K562 (cell line): ENCODE data around the gene STIL. TPM values are rescaled to one million over a fixed set of nuclear protein-coding genes. Genes with fewer than 3 reads are reported as not detected.

ENCODE experiments used
- BCOR ChIP-seq: fragments of 450-650 bp; IDR thresholded peaks from 2 replicates; pipeline ENCODE4 v1.6.1; 2016
- HDAC1 ChIP-seq, 2 experiments: fragments of 450-650 bp; IDR thresholded peaks; 2 replicates each; pipeline ENCODE4 v1.6.1; 2016 to 2017; ENCODE audit warnings: inconsistent platforms in 1 of 2, mild to moderate bottlenecking in 1 of 2, moderate library complexity in 1 of 2
- KLF1 ChIP-seq: fragments of 450-650 bp; IDR thresholded peaks from 2 replicates; pipeline ENCODE4 v1.6.1; 2016; ENCODE audit warnings: missing genetic modification characterization, missing compliant biosample characterization
- MCM2 ChIP-seq: fragments of 450-650 bp; IDR thresholded peaks from 2 replicates; pipeline ENCODE4 v1.6.1; 2017; ENCODE audit warnings: low read depth, mild to moderate bottlenecking
- MCM5 ChIP-seq: fragments of 450-650 bp; IDR thresholded peaks from 2 replicates; pipeline ENCODE4 v1.6.1; 2016; ENCODE audit warnings: low read depth
- NR1H2 ChIP-seq: sonication (generic); formaldehyde crosslinking; IDR thresholded peaks from 2 replicates; pipeline ENCODE4 v1.4.0; 2020; ENCODE audit warnings: mild to moderate bottlenecking, missing genetic modification reagents
- SMAD1 ChIP-seq: fragments of 150-350 bp; IDR thresholded peaks from 2 replicates; pipeline ENCODE4 v1.6.1; 2014; ENCODE audit warnings: low read length, low read depth; ENCODE audit not compliant: partially characterized antibody
- SMAD4 ChIP-seq: fragments of 250-450 bp; sonication (Bioruptor Pico); conservative IDR thresholded peaks from 2 replicates; pipeline ENCODE4 v1.8.0; 2021; ENCODE audit warnings: inconsistent platforms, mild to moderate bottlenecking, moderate library complexity
- SPI1 ChIP-seq: IDR thresholded peaks from 2 replicates; pipeline ENCODE4 v1.6.1; 2011; ENCODE audit warnings: low read depth, low read length, control low read depth, borderline replicate concordance
- STAG1 ChIP-seq: sonication (generic); formaldehyde crosslinking; IDR thresholded peaks from 2 replicates; pipeline ENCODE4 v1.5.0; 2020; ENCODE audit warnings: missing genetic modification reagents, borderline replicate concordance
- TBL1XR1 ChIP-seq, 2 experiments: IDR thresholded peaks; 2 replicates each; pipeline ENCODE4 v1.6.1; 2012; ENCODE audit warnings: improper control_type of control experiment in 2 of 2, low read length in 2 of 2, mild to moderate bottlenecking in 1 of 2
- XRCC3 ChIP-seq: fragments of 450-650 bp; IDR thresholded peaks from 2 replicates; pipeline ENCODE4 v1.6.1; 2017; ENCODE audit warnings: mild to moderate bottlenecking, moderate library complexity
- polyA plus RNA-seq, 8 experiments: library from polyadenylated mRNA; depleted of rRNA in 4 of 8; stranded (reverse) in 5 of 8; unstranded in 3 of 8; fragments of >200 nt; fragmentation: Nextera tagmentation in 2 of 8; fragmentation: Illumina TruSeq in 1 of 8; extraction: Ambion mirVana in 2 of 8; extraction: Trizol in 1 of 8; gene quantifications; 2 replicates each; pipeline versions ENCODE4 v1.2.1 to v1.2.3, GENCODE V29; 2011 to 2014; ENCODE audit warnings: inconsistent platforms in 1 of 8, missing spikeins in 1 of 8
- total RNA-seq, 7 experiments: library from RNA; depleted of rRNA in 6 of 7; stranded (reverse); fragments of >200 nt in 6 of 7; fragmentation: Illumina TruSeq in 2 of 7; extraction: Trizol in 2 of 7; gene quantifications; 2 replicates each; pipeline versions ENCODE4 v1.2.1 to v1.2.3, GENCODE V29; 2011 to 2021; ENCODE audit warnings: low replicate concordance in 1 of 7
- TF ChIP-seq, protein P1 (sequence below), 2 experiments: fragments of 450-650 bp; formaldehyde crosslinking in 1 of 2; IDR thresholded peaks; 2 replicates each; pipeline versions ENCODE4 v1.4.0 to v1.6.1; 2014 to 2020; ENCODE audit warnings: mild to moderate bottlenecking in 2 of 2, borderline replicate concordance in 1 of 2, low read depth in 1 of 2
- TF ChIP-seq, protein P2 (sequence below): sonication (generic); formaldehyde crosslinking; IDR thresholded peaks from 2 replicates; pipeline ENCODE4 v1.8.1; 2023; ENCODE audit warnings: mild to moderate bottlenecking, missing genetic modification reagents
- TF ChIP-seq, protein P3 (sequence below): fragments of 450-650 bp; formaldehyde crosslinking; conservative IDR thresholded peaks from 2 replicates; pipeline ENCODE4 v1.4.0; 2022; ENCODE audit warnings: mild to moderate bottlenecking, missing genetic modification characterization

STIL gene
- total and polyA plus RNA-seq, 9 of the 15 experiments (the other 6 are each of a cell fraction or from before 2014, with no cell fraction given), result 10.5 to 77.4 (median 39.6) TPM

DNA sequence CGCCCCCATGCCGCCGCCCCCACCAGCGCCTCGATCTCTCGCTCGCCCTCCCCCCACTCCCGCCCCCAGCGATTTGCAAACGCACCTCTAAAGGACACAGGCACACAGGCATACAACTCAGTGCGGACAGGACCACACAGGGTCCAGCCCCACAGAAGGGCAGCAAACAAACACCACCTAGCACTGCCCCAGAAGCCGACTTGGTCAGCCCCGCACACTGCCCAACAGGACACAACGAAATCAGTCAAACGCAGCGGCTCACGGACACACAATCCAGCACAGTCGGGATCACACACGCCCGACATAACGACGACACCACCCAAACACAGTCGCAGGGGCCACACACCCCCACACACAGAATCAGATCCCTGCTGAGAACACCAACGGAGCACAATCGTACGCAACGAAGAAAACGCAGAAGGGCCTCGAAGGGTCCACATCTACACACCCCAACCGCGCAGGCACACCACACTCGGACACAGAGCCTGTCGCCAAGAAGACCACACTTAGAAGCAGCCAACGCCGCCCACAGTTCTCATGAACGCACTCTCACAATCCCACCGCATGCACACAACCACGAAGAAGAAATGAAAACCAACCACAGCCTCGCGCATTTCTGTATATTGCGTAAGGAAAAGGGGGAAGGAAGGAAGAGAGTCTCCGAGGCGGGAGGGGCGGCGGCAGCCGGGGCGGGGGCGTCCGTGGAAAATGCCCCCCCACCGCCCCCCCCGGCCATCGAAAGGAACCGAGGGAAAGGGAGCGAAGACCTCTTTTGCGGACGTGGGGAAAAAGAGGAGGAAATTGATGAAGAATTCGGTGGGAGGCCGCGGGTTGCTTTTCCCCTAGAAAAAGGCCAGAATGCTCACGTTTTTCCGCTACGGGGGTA lies 82.4 kb downstream of the STIL start (continued):
- TF ChIP-seq, protein P1, sequence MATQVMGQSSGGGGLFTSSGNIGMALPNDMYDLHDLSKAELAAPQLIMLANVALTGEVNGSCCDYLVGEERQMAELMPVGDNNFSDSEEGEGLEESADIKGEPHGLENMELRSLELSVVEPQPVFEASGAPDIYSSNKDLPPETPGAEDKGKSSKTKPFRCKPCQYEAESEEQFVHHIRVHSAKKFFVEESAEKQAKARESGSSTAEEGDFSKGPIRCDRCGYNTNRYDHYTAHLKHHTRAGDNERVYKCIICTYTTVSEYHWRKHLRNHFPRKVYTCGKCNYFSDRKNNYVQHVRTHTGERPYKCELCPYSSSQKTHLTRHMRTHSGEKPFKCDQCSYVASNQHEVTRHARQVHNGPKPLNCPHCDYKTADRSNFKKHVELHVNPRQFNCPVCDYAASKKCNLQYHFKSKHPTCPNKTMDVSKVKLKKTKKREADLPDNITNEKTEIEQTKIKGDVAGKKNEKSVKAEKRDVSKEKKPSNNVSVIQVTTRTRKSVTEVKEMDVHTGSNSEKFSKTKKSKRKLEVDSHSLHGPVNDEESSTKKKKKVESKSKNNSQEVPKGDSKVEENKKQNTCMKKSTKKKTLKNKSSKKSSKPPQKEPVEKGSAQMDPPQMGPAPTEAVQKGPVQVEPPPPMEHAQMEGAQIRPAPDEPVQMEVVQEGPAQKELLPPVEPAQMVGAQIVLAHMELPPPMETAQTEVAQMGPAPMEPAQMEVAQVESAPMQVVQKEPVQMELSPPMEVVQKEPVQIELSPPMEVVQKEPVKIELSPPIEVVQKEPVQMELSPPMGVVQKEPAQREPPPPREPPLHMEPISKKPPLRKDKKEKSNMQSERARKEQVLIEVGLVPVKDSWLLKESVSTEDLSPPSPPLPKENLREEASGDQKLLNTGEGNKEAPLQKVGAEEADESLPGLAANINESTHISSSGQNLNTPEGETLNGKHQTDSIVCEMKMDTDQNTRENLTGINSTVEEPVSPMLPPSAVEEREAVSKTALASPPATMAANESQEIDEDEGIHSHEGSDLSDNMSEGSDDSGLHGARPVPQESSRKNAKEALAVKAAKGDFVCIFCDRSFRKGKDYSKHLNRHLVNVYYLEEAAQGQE (IDR thresholded peaks at IDR 0.05; ENCODE audit: borderline replicate concordance), result no peak
- TF ChIP-seq, protein P1 (CRISPR knock-in tag; IDR thresholded peaks at IDR 0.05; ENCODE audit: low read depth), result peak; percentile 19; the same call in 1 of the 2 replicates
- TF ChIP-seq XRCC3 (no peak), STAG1 (CRISPR knock-in tag) (0 out of 2 replicates have a peak, but pooled peaks have one; percentile 35), MCM2 (no peak), MCM5 (no peak), TBL1XR1 (IDR thresholded peaks at IDR 0.05; ENCODE audit: low read length in 2 of 2) (peak in 1 of 2 experiments; percentile 23; a peak in 1 of 4 replicates), BCOR (peak; percentile 84), SMAD1 (peak; percentile 69), SMAD4 (CRISPR knock-in tag) (peak; percentile 80), KLF1 (no peak), HDAC1 (IDR thresholded peaks at IDR 0.05) (peak in 1 of 2 experiments; percentile 90; a peak in 1 of 4 replicates), NR1H2 (CRISPR knock-in tag) (no peak), SPI1 (peak; percentile 17; the same call in 1 of the 2 replicates)
- TF ChIP-seq, protein P2, sequence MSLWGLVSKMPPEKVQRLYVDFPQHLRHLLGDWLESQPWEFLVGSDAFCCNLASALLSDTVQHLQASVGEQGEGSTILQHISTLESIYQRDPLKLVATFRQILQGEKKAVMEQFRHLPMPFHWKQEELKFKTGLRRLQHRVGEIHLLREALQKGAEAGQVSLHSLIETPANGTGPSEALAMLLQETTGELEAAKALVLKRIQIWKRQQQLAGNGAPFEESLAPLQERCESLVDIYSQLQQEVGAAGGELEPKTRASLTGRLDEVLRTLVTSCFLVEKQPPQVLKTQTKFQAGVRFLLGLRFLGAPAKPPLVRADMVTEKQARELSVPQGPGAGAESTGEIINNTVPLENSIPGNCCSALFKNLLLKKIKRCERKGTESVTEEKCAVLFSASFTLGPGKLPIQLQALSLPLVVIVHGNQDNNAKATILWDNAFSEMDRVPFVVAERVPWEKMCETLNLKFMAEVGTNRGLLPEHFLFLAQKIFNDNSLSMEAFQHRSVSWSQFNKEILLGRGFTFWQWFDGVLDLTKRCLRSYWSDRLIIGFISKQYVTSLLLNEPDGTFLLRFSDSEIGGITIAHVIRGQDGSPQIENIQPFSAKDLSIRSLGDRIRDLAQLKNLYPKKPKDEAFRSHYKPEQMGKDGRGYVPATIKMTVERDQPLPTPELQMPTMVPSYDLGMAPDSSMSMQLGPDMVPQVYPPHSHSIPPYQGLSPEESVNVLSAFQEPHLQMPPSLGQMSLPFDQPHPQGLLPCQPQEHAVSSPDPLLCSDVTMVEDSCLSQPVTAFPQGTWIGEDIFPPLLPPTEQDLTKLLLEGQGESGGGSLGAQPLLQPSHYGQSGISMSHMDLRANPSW (CRISPR knock-in tag), result 0 out of 2 replicates have a peak, but pooled peaks have one; percentile 81
- TF ChIP-seq, protein P3, sequence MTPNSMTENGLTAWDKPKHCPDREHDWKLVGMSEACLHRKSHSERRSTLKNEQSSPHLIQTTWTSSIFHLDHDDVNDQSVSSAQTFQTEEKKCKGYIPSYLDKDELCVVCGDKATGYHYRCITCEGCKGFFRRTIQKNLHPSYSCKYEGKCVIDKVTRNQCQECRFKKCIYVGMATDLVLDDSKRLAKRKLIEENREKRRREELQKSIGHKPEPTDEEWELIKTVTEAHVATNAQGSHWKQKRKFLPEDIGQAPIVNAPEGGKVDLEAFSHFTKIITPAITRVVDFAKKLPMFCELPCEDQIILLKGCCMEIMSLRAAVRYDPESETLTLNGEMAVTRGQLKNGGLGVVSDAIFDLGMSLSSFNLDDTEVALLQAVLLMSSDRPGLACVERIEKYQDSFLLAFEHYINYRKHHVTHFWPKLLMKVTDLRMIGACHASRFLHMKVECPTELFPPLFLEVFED (CRISPR knock-in tag), result peak; percentile 94
